ENCODE results near the gene ISG15. TPM values are rescaled to one million over a fixed set of nuclear protein-coding genes. Genes with fewer than 3 reads are reported as not detected.

The ISG15 gene
- total RNA-seq, 1 donor from 2014 or later: 14.3 TPM

DNA sequence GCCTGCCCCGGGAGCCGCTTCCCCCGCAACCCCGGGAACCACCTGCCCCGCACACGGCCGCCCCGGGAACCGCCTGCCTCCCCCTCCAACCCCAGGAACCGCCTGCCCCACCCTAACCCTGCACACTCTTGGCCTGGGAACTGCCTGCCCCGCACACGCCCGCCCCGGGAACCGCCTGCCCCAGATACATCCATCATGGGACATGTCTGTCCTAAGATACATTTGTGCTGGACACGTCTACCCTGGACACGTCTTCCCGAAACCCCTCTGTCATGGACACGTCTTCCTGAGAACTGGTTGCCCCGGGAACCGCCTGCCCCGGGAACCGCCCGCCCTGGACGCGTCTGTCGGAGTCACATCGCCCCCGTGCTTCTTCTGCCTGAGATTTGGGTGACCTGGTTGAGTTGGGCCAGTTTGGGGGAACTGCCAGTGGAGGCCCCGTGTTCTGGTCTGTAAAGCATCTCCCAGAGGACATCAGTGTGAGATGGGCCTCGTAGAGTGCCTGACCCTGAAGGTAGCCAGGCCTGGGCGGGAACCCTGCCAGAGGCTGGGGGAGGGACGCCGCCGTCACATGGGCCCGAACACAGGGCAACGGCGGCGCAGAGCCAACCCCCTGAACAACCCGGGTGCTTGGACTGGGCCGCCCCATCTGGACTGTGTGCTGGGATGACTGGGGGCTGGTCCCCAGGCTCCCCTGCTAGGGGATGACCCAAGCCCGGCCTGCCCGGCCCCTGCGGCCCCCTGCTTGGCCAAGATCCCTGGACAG is 35.0 kb upstream of the ISG15 start:
- DNase-seq (ENCODE audit: low spot score, unreplicated experiment): no peak
- Mint-ChIP-seq H3K27me3 (peaks cover 26% of the 10 kb centered on the region), H3K27ac (peak overlapping the region; percentile 67), H3K4me3 (ENCODE audit: low read depth) (no peak overlapping the region), H3K36me3 (ENCODE audit: insufficient read depth) (peaks cover 2% of the 10 kb centered on the region), H3K9me3 (ENCODE audit: low read depth) (peaks cover 3% of the 10 kb centered on the region), H3K4me1 (ENCODE audit: low read depth) (peaks cover 2% of the 10 kb centered on the region)
- TF ChIP-seq, protein P1, sequence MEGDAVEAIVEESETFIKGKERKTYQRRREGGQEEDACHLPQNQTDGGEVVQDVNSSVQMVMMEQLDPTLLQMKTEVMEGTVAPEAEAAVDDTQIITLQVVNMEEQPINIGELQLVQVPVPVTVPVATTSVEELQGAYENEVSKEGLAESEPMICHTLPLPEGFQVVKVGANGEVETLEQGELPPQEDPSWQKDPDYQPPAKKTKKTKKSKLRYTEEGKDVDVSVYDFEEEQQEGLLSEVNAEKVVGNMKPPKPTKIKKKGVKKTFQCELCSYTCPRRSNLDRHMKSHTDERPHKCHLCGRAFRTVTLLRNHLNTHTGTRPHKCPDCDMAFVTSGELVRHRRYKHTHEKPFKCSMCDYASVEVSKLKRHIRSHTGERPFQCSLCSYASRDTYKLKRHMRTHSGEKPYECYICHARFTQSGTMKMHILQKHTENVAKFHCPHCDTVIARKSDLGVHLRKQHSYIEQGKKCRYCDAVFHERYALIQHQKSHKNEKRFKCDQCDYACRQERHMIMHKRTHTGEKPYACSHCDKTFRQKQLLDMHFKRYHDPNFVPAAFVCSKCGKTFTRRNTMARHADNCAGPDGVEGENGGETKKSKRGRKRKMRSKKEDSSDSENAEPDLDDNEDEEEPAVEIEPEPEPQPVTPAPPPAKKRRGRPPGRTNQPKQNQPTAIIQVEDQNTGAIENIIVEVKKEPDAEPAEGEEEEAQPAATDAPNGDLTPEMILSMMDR (IDR thresholded peaks at IDR 0.05; ENCODE audit: unreplicated experiment): no peak

DNA sequence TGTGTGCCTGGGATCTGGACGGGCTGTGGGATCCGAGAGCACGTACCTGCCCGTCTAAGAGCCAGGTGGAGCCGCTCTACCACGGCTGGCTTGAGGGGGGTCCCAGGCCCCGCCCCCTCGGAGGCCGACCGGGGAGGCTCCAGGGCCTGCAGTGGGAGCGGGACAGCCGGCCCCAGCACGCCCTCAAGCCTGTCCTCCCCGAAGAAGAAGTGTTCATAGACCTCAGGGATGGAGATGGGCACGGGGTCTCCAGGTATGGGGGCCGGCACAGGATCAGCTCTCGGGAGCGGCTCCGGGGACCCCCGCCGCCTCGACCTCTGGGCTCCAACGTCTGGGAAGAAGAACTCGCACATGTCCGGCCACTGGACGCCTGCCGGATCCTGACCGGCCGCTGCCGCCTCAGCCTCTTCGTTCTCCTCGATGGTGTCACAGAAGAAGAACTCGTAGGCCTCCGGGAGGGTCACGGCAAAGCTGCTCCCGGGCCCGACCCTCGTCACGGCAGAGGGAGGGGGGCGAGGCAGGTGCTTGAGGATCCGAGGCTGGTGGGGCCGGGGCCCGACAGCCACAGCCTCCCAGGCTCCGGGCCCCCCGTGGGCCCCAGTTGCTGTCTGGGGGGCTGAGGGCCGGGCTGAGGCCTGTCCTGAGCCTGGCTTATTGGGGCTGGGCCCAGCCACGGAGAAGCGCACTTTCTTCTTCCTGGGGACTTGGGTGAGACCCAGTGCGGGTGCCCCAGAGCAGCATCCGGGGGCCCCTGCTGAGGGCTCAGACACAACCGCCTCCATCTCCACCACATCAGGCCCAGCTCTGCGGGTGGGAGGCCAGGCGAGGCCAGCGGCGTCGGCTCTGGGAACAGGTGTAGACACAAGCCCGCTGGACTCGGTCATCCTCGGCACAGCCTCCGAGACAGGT is 34.2 kb upstream of the ISG15 start:
- no peak for DNase-seq (ENCODE audit: low spot score, unreplicated experiment)
- Mint-ChIP-seq H3K27ac (no peak overlapping the region), H3K27me3 (peaks cover 29% of the 10 kb centered on the region), H3K36me3 (ENCODE audit: insufficient read depth) (peaks cover 2% of the 10 kb centered on the region), H3K9me3 (ENCODE audit: low read depth) (peaks cover 3% of the 10 kb centered on the region), H3K4me3 (ENCODE audit: low read depth) (no peak overlapping the region), H3K4me1 (ENCODE audit: low read depth) (peaks cover 2% of the 10 kb centered on the region)
- TF ChIP-seq, protein P1 (IDR thresholded peaks at IDR 0.05; ENCODE audit: unreplicated experiment): no peak

DNA sequence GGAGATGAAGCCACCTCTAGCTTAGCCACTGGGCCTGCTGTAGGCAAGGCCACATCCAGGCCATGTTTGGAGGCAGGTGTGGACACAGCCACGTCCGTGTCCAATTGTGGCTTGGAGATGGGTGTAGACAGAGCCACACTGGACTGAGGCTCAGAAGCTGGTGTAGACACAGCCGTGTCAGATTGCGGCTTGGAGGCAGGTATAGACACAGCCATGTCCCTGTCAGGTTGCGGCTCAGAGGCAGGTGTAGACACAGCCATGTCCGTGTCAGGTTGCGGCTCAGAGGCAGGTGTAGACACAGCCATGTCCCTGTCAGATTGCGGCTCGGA is 33.6 kb upstream of the ISG15 start:
- peaks cover 28% of the 10 kb centered on the region for H3K27me3 Mint-ChIP-seq
- H3K4me3 Mint-ChIP-seq (ENCODE audit: low read depth): no peak overlapping the region
- TF ChIP-seq, protein P1 (IDR thresholded peaks at IDR 0.05; ENCODE audit: unreplicated experiment): no peak
- H3K36me3 Mint-ChIP-seq (ENCODE audit: insufficient read depth): peaks cover 2% of the 10 kb centered on the region
- peaks cover 2% of the 10 kb centered on the region for H3K4me1 Mint-ChIP-seq (ENCODE audit: low read depth)
- no peak overlapping the region for H3K27ac Mint-ChIP-seq
- peaks cover 3% of the 10 kb centered on the region for H3K9me3 Mint-ChIP-seq (ENCODE audit: low read depth)
- DNase-seq (ENCODE audit: low spot score, unreplicated experiment): no peak

DNA sequence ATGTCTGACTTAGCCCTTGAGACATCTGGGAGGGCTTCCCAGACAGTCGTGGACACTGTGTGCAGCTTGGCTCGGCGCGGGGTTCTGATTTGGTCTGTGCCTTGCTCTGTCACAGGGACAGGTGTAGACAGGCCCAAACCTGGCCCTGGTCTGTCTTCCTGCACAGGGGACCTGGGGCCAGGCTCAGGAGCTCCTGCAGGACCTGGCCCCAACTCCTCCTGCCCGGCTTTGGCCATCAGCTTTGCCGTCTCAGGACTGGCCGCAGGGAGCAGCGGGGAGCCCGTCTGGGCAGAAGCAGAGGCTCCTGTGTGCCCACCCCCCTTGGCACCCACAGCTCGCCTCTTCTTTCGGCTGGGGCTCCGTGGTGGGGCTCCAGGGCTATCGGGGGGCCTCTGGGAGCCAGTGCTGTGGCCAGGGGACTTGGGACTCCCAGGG is 33.1 kb upstream of the ISG15 start:
- peaks cover 28% of the 10 kb centered on the region for H3K27me3 Mint-ChIP-seq

More for the DNA sequence above, 33.1 kb upstream of the ISG15 start:
- TF ChIP-seq, protein P1 (IDR thresholded peaks at IDR 0.05; ENCODE audit: unreplicated experiment): no peak
- peaks cover 3% of the 10 kb centered on the region for H3K9me3 Mint-ChIP-seq (ENCODE audit: low read depth)
- H3K4me3 Mint-ChIP-seq (ENCODE audit: low read depth): no peak overlapping the region
- H3K36me3 Mint-ChIP-seq (ENCODE audit: insufficient read depth): peaks cover 2% of the 10 kb centered on the region
- peaks cover 2% of the 10 kb centered on the region for H3K4me1 Mint-ChIP-seq (ENCODE audit: low read depth)
- DNase-seq (ENCODE audit: low spot score, unreplicated experiment): no peak
- no peak overlapping the region for H3K27ac Mint-ChIP-seq

All from progenitor cell of endocrine pancreas (in vitro differentiated cells).